Stomach (tissue), 9 donors: ENCODE measurements around the gene ANKRD52. TPM values are rescaled to one million over a fixed set of nuclear protein-coding genes. Genes with fewer than 3 reads are reported as not detected.

Experiments
- DNase-seq, 2 donors: peaks; one replicate each; pipeline versions ENCODE4 v3.0.0 to v3.0.0-alpha.2; 2013 to 2019
- H3K27ac ChIP-seq, 5 donors: fragments of 200-600 bp in 4 of 5; sonication (generic) in 4 of 5; one replicate each; pipeline ENCODE4 v1.5.1; 2013 to 2019; ENCODE audit warnings: mild to moderate bottlenecking in 1 of 5, moderate library complexity in 1 of 5
- H3K27me3 ChIP-seq, 3 donors: fragments of 200-600 bp; sonication (generic); one replicate each; pipeline ENCODE4 v1.5.1; 2017 to 2019; ENCODE audit warnings: mixed run types in 1 of 3
- H3K36me3 ChIP-seq, 4 donors: fragments of 200-600 bp; sonication (generic); 1 replicate in 3 of 4; 2 replicates in 1 of 4; pipeline ENCODE4 v1.5.1; 2016 to 2019
- H3K4me1 ChIP-seq, 4 donors: fragments of 200-600 bp; sonication (generic); one replicate each; pipeline ENCODE4 v1.5.1; 2016 to 2019
- H3K4me3 ChIP-seq, 4 donors: fragments of 200-600 bp; sonication (generic) in 3 of 4; one replicate each; pipeline ENCODE4 v1.5.1; 2016 to 2019; ENCODE audit warnings: mild to moderate bottlenecking in 1 of 4
- H3K9me3 ChIP-seq, 4 donors: fragments of 200-600 bp; sonication (generic); one replicate each; pipeline ENCODE4 v1.5.1; 2016 to 2019
- EP300 ChIP-seq: sonication (generic); formaldehyde crosslinking; IDR thresholded peaks from one replicate; pipeline ENCODE4 v1.6.1; 2017; ENCODE audit warnings: antibody characterized with exemption
- POLR2A ChIP-seq, 4 donors: fragments of 450-650 bp; IDR thresholded peaks; one replicate each; pipeline ENCODE4 v1.6.1; 2016; ENCODE audit warnings: antibody characterized with exemption in 4 of 4, control low read depth in 2 of 4, mild to moderate bottlenecking in 1 of 4, moderate library complexity in 1 of 4
- POLR2AphosphoS5 ChIP-seq, 3 donors: sonication (generic); formaldehyde crosslinking; IDR thresholded peaks; one replicate each; pipeline ENCODE4 v1.6.1; 2016; ENCODE audit warnings: antibody characterized with exemption in 3 of 3
- WGBS, 5 donors: extraction: QIAGEN DNeasy Blood & Tissue Kit in 3 of 5; methylation state at CpG; one replicate each; pipeline versions ENCODE4 v1.1.5 to v1.1.7; 2013 to 2018; 5-methylcytosine and 5-hydroxymethylcytosine counted together
- intact Hi-C: fragments of 100-400 bp; cut with DNase I; formaldehyde crosslinking; loops from one replicate; pipeline ENCODE4 v1.15.1; 2023; ENCODE audit warnings: low total_unique reads
- polyA plus RNA-seq, 3 donors: library from polyadenylated mRNA; stranded (reverse); fragments of 200-250 nt; gene quantifications; one replicate each; pipeline ENCODE4 v1.2.3, GENCODE V29; 2013
- total RNA-seq, 5 donors: library from RNA; depleted of rRNA; stranded (reverse); fragments of >200 nt; gene quantifications; one replicate each; pipeline versions ENCODE4 v1.1.0 to v1.2.3, GENCODE V29; 2014 to 2016
- TF ChIP-seq, protein P1 (sequence below), 7 experiments: fragments of 450-650 bp in 4 of 7; fragments of 200-600 bp in 3 of 7; sonication (generic) in 3 of 7; IDR thresholded peaks; one replicate each; pipeline ENCODE4 v1.5.1; 2016 to 2019; ENCODE audit warnings: antibody characterized with exemption in 7 of 7, control low read depth in 2 of 7, mild to moderate bottlenecking in 1 of 7
- donor health status: healthy with polysubstance abuse.
- donor health status: Bipolar disorder and iron deficiency.
- donor health status: healthy.

The ANKRD52 gene
- total and polyA plus RNA-seq, 8 donors: 2.3 to 28.3 (median 10.4) TPM

GRCh38 chr12:56189099-56189917 lies 68.9 kb downstream of the ANKRD52 start, which contains the start of gene SMARCC2:
TSS of gene SMARCC2 (minus strand) at chr12:56189483. CDS start at chr12:56189461, 22 bp downstream.
- Histone ChIP-seq H3K4me3 (peak within 1 kb of the TSS; percentile 85 to 98 (median 90)), H3K27me3 (no peaks in the 10 kb centered on the region), H3K27ac (peak within 1 kb of the TSS; percentile 93 to 98 (median 95)), H3K36me3 (peaks cover 20 to 26% (median 26%) of the 10 kb centered on the region in 4 donors), H3K4me1 (peaks cover 14 to 34% (median 22%) of the 10 kb centered on the region in 4 donors), H3K9me3 (no peaks in the 10 kb centered on the region)
- intact Hi-C loops: loop anchor here (5.0 kb wide), 1 partner anchor 57 kb away; no protein-coding TSS in a partner anchor
- DNase-seq: peak; percentile 92 to 95
- no peak for TF ChIP-seq POLR2A (IDR thresholded peaks at IDR 0.05)
- peak in 2 of 3 donors; percentile 48 to 52 for TF ChIP-seq POLR2AphosphoS5 (IDR thresholded peaks at IDR 0.05)
- TF ChIP-seq, protein P1, sequence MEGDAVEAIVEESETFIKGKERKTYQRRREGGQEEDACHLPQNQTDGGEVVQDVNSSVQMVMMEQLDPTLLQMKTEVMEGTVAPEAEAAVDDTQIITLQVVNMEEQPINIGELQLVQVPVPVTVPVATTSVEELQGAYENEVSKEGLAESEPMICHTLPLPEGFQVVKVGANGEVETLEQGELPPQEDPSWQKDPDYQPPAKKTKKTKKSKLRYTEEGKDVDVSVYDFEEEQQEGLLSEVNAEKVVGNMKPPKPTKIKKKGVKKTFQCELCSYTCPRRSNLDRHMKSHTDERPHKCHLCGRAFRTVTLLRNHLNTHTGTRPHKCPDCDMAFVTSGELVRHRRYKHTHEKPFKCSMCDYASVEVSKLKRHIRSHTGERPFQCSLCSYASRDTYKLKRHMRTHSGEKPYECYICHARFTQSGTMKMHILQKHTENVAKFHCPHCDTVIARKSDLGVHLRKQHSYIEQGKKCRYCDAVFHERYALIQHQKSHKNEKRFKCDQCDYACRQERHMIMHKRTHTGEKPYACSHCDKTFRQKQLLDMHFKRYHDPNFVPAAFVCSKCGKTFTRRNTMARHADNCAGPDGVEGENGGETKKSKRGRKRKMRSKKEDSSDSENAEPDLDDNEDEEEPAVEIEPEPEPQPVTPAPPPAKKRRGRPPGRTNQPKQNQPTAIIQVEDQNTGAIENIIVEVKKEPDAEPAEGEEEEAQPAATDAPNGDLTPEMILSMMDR (IDR thresholded peaks at IDR 0.05): peak in 5 of 7 experiments; percentile 27 to 82 (median 64)
- 1% methylated on average over 15 to 88 of the region's 93 CpGs for WGBS, 5 donors

DNA sequence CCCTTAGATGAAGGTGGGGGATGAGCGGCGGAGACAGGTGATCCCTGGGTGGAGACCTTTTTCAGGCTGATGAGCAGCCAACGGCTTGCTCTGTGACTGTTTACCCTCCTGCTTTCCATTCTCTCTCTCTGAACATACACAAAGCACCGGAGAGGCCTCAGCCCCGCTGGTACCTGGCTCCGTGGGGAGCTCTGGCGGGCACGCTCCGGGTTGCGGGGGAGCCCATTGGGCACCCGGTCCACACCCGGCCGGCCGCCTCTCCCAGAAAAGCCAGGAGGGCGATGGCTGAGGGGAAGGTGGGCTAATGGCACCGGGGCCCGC lies 69.4 kb downstream of the ANKRD52 start:
- peak overlapping the region; percentile 93 to 98 (median 95) for H3K27ac ChIP-seq
- intact Hi-C loops: loop anchor here (5.0 kb wide), 1 partner anchor 56 kb away; no protein-coding TSS in a partner anchor
- peaks cover 14 to 34% (median 22%) of the 10 kb centered on the region in 4 donors for H3K4me1 ChIP-seq
- no peak for DNase-seq
- H3K9me3 ChIP-seq: no peaks in the 10 kb centered on the region
- H3K36me3 ChIP-seq: peaks cover 25 to 32% (median 31%) of the 10 kb centered on the region in 4 donors
- WGBS, 5 donors: 0 to 1% (median 0%) methylated on average over 14 to 17 of the region's 17 CpGs
- TF ChIP-seq, protein P1 (IDR thresholded peaks at IDR 0.05): no peak
- no peak for TF ChIP-seq POLR2AphosphoS5 (IDR thresholded peaks at IDR 0.05)
- TF ChIP-seq POLR2A (IDR thresholded peaks at IDR 0.05): no peak
- no peak for TF ChIP-seq EP300
- H3K27me3 ChIP-seq: no peaks in the 10 kb centered on the region
- H3K4me3 ChIP-seq: peak overlapping the region; percentile 85 to 98 (median 90)

GRCh38 chr12:56188131-56188777 lies 69.9 kb downstream of the ANKRD52 start:
- 6 to 10% (median 8%) methylated on average over 10 of the region's 10 CpGs for WGBS, 5 donors
- Histone ChIP-seq H3K4me3 (peak overlapping the region; percentile 85 to 98 (median 90)), H3K4me1 (peaks cover 14 to 34% (median 22%) of the 10 kb centered on the region in 4 donors), H3K9me3 (no peaks in the 10 kb centered on the region), H3K27ac (peak overlapping the region; percentile 93 to 98 (median 95)), H3K36me3 (peaks cover 30 to 37% (median 36%) of the 10 kb centered on the region in 4 donors), H3K27me3 (no peaks in the 10 kb centered on the region)
- TF ChIP-seq, protein P1 (IDR thresholded peaks at IDR 0.05): no peak
- TF ChIP-seq POLR2A (IDR thresholded peaks at IDR 0.05): no peak
- no peak for TF ChIP-seq POLR2AphosphoS5 (IDR thresholded peaks at IDR 0.05)
- no peak for TF ChIP-seq EP300
- peak in 1 of 2 donors; percentile 36 for DNase-seq
- intact Hi-C loops: loop anchor here (5.0 kb wide), 1 partner anchor 56 kb away; no protein-coding TSS in a partner anchor

Other genes with a start within 250 kb of the ANKRD52 start
- gene IKZF4, start 237.3 kb downstream of the ANKRD52 start, total RNA-seq: 10 to 100 TPM in 1 of 5 donors, 1 to 10 TPM in 4; 2.3 to 15.6 (median 3.5) TPM
- gene IKZF4, start 237.3 kb downstream of the ANKRD52 start, polyA plus RNA-seq: 1 to 10 TPM; 1.5 to 2.9 (median 2.4) TPM
- gene RPS26, start 216.5 kb downstream of the ANKRD52 start, total RNA-seq: 100 to 1,000 TPM in 4 of 5 donors, 10 to 100 TPM in 1; 22.3 to 929 (median 265) TPM
- 1,000 to 10,000 TPM; 1,182 to 1,748 (median 1,390) TPM for gene RPS26, start 216.5 kb downstream of the ANKRD52 start, polyA plus RNA-seq
- gene ERBB3, start 178.2 kb downstream of the ANKRD52 start, total RNA-seq: 100 to 1,000 TPM; 218 to 367 (median 286) TPM
- gene ERBB3, start 178.2 kb downstream of the ANKRD52 start, polyA plus RNA-seq: 10 to 100 TPM; 26.6 to 45.9 (median 43.1) TPM
- 100 to 1,000 TPM in 2 of 5 donors, 10 to 100 TPM in 3; 33.8 to 144 (median 68.7) TPM for gene PA2G4, start 153.8 kb downstream of the ANKRD52 start, total RNA-seq
- gene PA2G4, start 153.8 kb downstream of the ANKRD52 start, polyA plus RNA-seq: 100 to 1,000 TPM in 1 of 3 donors, 10 to 100 TPM in 2; 74.1 to 101 (median 95.1) TPM
- gene RPL41, start 141.8 kb downstream of the ANKRD52 start, total RNA-seq: 1,000 to 10,000 TPM; 1,483 to 3,736 (median 1,919) TPM
- 1,000 to 10,000 TPM; 5,931 to 8,449 (median 6,584) TPM for gene RPL41, start 141.8 kb downstream of the ANKRD52 start, polyA plus RNA-seq
- gene ZC3H10, start 140.1 kb downstream of the ANKRD52 start, total RNA-seq: 1 to 10 TPM in 3 of 5 donors, under 1 TPM in 2; under 0.01 to 5.8 (median 3.1) TPM
- gene ZC3H10, start 140.1 kb downstream of the ANKRD52 start, polyA plus RNA-seq: 1 to 10 TPM; 1.5 to 2.2 (median 1.8) TPM
- 100 to 1,000 TPM in 1 of 5 donors, 10 to 100 TPM in 4; 23.3 to 142 (median 63.7) TPM for gene ESYT1, start 130.1 kb downstream of the ANKRD52 start, total RNA-seq
- 10 to 100 TPM in 2 of 3 donors, 1 to 10 TPM in 1; 8.6 to 32.8 (median 13.8) TPM for gene ESYT1, start 130.1 kb downstream of the ANKRD52 start, polyA plus RNA-seq
- 10 to 100 TPM in 3 of 5 donors, 1 to 10 TPM in 1, not detected in 1; 4.9 to 24.3 (median 20.6) TPM for gene MYL6B, start 105.8 kb downstream of the ANKRD52 start, total RNA-seq
- gene MYL6B, start 105.8 kb downstream of the ANKRD52 start, polyA plus RNA-seq: 10 to 100 TPM; 53.4 to 98.1 (median 60.2) TPM
- 1,000 to 10,000 TPM; 1,132 to 3,648 (median 2,772) TPM for gene MYL6, start 100.0 kb downstream of the ANKRD52 start, total RNA-seq
- gene MYL6, start 100.0 kb downstream of the ANKRD52 start, polyA plus RNA-seq: 1,000 to 10,000 TPM; 3,181 to 4,672 (median 3,569) TPM
- 100 to 1,000 TPM in 2 of 5 donors, 10 to 100 TPM in 3; 58.0 to 131 (median 72.1) TPM for gene SMARCC2, start 68.9 kb downstream of the ANKRD52 start, total RNA-seq
- 10 to 100 TPM; 12.5 to 25.7 (median 20.1) TPM for gene SMARCC2, start 68.9 kb downstream of the ANKRD52 start, polyA plus RNA-seq
- 10 to 100 TPM; 29.4 to 92.4 (median 52.7) TPM for gene RNF41, start 36.5 kb downstream of the ANKRD52 start, total RNA-seq
- 10 to 100 TPM; 10.4 to 20.5 (median 17.4) TPM for gene RNF41, start 36.5 kb downstream of the ANKRD52 start, polyA plus RNA-seq
- 10 to 100 TPM in 2 of 5 donors, 1 to 10 TPM in 3; 1.2 to 13.9 (median 8.0) TPM for gene NABP2, start 34.0 kb downstream of the ANKRD52 start, total RNA-seq
- 10 to 100 TPM; 22.2 to 36.5 (median 28.0) TPM for gene NABP2, start 34.0 kb downstream of the ANKRD52 start, polyA plus RNA-seq
- 100 to 1,000 TPM in 1 of 5 donors, 10 to 100 TPM in 1, 1 to 10 TPM in 1, not detected in 2; 8.0 to 450 (median 18.7) TPM for gene SLC39A5, start 28.3 kb downstream of the ANKRD52 start, total RNA-seq
- under 1 TPM in 2 of 3 donors, not detected in 1; 0.15 to 1.00 TPM for gene SLC39A5, start 28.3 kb downstream of the ANKRD52 start, polyA plus RNA-seq
- gene COQ10A, start 8.6 kb upstream of the ANKRD52 start, total RNA-seq: 10 to 100 TPM in 2 of 5 donors, 1 to 10 TPM in 3; 6.8 to 86.4 (median 9.4) TPM
- gene COQ10A, start 8.6 kb upstream of the ANKRD52 start, polyA plus RNA-seq: 10 to 100 TPM in 1 of 3 donors, 1 to 10 TPM in 2; 4.4 to 10.1 (median 7.0) TPM
- gene CS, start 41.9 kb upstream of the ANKRD52 start, total RNA-seq: 100 to 1,000 TPM; 109 to 174 (median 135) TPM
- 10 to 100 TPM; 51.9 to 63.7 (median 55.4) TPM for gene CS, start 41.9 kb upstream of the ANKRD52 start, polyA plus RNA-seq
- gene CNPY2, start 57.6 kb upstream of the ANKRD52 start, total RNA-seq: 100 to 1,000 TPM in 1 of 5 donors, 10 to 100 TPM in 4; 39.7 to 112 (median 94.1) TPM
- 100 to 1,000 TPM in 1 of 3 donors, 10 to 100 TPM in 2; 71.0 to 105 (median 73.9) TPM for gene CNPY2, start 57.6 kb upstream of the ANKRD52 start, polyA plus RNA-seq
- gene PAN2, start 75.6 kb upstream of the ANKRD52 start, total RNA-seq: 100 to 1,000 TPM in 2 of 5 donors, 10 to 100 TPM in 3; 41.7 to 146 (median 49.3) TPM
- gene PAN2, start 75.6 kb upstream of the ANKRD52 start, polyA plus RNA-seq: 10 to 100 TPM in 1 of 3 donors, 1 to 10 TPM in 2; 4.9 to 28.4 (median 9.5) TPM
- gene IL23A, start 80.5 kb upstream of the ANKRD52 start, total RNA-seq: 1 to 10 TPM in 1 of 5 donors, not detected in 4; 1.1 TPM
- 1 to 10 TPM in 1 of 3 donors, under 1 TPM in 1, not detected in 1; 0.56 to 1.9 TPM for gene IL23A, start 80.5 kb upstream of the ANKRD52 start, polyA plus RNA-seq
- 100 to 1,000 TPM in 4 of 5 donors, 10 to 100 TPM in 1; 82.6 to 245 (median 104) TPM for gene STAT2, start 101.7 kb upstream of the ANKRD52 start, total RNA-seq
- 10 to 100 TPM; 22.6 to 29.6 (median 28.3) TPM for gene STAT2, start 101.7 kb upstream of the ANKRD52 start, polyA plus RNA-seq
- gene APOF, start 104.5 kb upstream of the ANKRD52 start, total RNA-seq: not detected
- gene APOF, start 104.5 kb upstream of the ANKRD52 start, polyA plus RNA-seq: not detected
- gene TIMELESS, start 191.0 kb upstream of the ANKRD52 start, total RNA-seq: 10 to 100 TPM in 2 of 5 donors, 1 to 10 TPM in 3; 3.8 to 64.7 (median 8.1) TPM
- 1 to 10 TPM; 4.0 to 7.4 (median 5.2) TPM for gene TIMELESS, start 191.0 kb upstream of the ANKRD52 start, polyA plus RNA-seq
- not detected for gene MIP, start 196.3 kb upstream of the ANKRD52 start, total RNA-seq
- gene MIP, start 196.3 kb upstream of the ANKRD52 start, polyA plus RNA-seq: not detected
- 1 to 10 TPM in 4 of 5 donors, under 1 TPM in 1; 0.29 to 5.8 (median 3.5) TPM for gene SPRYD4, start 210.2 kb upstream of the ANKRD52 start, total RNA-seq
- gene SPRYD4, start 210.2 kb upstream of the ANKRD52 start, polyA plus RNA-seq: 1 to 10 TPM; 1.8 to 2.1 (median 2.0) TPM
- gene GLS2, start 229.8 kb upstream of the ANKRD52 start, total RNA-seq: 1 to 10 TPM in 3 of 5 donors, not detected in 2; 1.3 to 7.6 (median 3.9) TPM
- 10 to 100 TPM in 1 of 3 donors, 1 to 10 TPM in 2; 2.6 to 11.2 (median 5.4) TPM for gene GLS2, start 229.8 kb upstream of the ANKRD52 start, polyA plus RNA-seq